ENCODE measurements around the gene PHLDA1. TPM values are rescaled to one million over a fixed set of nuclear protein-coding genes. Genes with fewer than 3 reads are reported as not detected.

The PHLDA1 gene
- polyA plus RNA-seq, 1 donor (not counting 4 experiments of a cell fraction or from before 2014, with no cell fraction given) = 144 TPM

DNA sequence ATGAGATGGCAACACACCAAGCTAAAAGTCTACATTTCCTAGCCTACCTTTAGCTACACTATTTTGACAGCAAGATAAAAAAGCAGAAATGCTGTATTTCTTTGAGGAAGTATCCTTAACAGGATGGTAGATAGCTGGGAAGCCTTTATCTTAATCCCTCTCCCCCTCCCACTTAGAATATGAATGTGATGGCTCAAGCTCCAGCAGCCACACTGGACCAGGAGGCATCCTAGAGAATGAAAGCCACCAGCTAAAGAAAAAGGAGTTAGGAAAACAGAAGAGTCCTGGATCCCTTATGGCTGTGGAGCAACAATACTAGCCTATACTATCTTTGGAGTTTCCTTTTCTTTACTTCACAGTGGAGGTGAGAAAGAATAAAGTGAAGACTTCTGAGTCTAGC lies 37.8 kb upstream of the PHLDA1 start:
- Histone ChIP-seq H3K9me3 (ENCODE audit: control insufficient read depth, low read depth, low read length) (peaks cover 2% of the 10 kb centered on the region), H3K27ac (ENCODE audit: control insufficient read depth, insufficient read depth, low read length) (no peak overlapping the region)
- dilution Hi-C loops (cut with MboI; ENCODE audit: extremely low pct_ligation_motif_present, low sequenced_read_pairs) = no loop called here

DNA sequence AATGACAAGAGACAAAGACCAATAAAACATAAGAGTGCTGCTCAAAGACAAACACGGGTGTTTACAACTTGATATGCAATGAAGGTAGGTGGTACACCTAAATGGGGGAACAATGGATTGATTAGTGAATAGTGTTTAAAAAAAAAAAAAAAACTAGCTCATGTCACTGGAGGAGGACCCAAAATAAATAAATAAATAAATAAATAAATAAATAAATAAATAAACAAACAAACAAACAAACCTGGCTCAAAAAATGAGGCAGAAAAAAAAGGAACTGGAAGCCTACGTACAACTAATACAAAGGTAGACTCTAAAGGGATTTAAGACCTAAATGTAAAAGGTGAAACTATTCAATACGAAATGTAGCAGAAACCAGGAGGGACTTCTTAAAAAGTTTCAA lies 34.3 kb upstream of the PHLDA1 start:
- peaks cover 15 to 35% of the 10 kb centered on the region in 2 experiments for H3K36me3 ChIP-seq (ENCODE audit: control insufficient read depth in 2 of 2, extremely low read depth in 1 of 2, insufficient read depth in 2 of 2, low read length in 2 of 2)

More for the DNA sequence above, 37.8 kb upstream of the PHLDA1 start:
- no peak for DNase-seq (ENCODE audit: low read depth, low spot score)
- no peak for TF ChIP-seq EZH2 (IDR thresholded peaks at IDR 0.05; ENCODE audit: low read length)
- TF ChIP-seq, protein P1, sequence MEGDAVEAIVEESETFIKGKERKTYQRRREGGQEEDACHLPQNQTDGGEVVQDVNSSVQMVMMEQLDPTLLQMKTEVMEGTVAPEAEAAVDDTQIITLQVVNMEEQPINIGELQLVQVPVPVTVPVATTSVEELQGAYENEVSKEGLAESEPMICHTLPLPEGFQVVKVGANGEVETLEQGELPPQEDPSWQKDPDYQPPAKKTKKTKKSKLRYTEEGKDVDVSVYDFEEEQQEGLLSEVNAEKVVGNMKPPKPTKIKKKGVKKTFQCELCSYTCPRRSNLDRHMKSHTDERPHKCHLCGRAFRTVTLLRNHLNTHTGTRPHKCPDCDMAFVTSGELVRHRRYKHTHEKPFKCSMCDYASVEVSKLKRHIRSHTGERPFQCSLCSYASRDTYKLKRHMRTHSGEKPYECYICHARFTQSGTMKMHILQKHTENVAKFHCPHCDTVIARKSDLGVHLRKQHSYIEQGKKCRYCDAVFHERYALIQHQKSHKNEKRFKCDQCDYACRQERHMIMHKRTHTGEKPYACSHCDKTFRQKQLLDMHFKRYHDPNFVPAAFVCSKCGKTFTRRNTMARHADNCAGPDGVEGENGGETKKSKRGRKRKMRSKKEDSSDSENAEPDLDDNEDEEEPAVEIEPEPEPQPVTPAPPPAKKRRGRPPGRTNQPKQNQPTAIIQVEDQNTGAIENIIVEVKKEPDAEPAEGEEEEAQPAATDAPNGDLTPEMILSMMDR (optimal IDR thresholded peaks at IDR 0.05 in 1 of 3, IDR thresholded peaks at IDR 0.05 in 1 of 3, conservative IDR thresholded peaks at IDR 0.05 in 1 of 3; ENCODE audit: extremely low read depth in 1 of 3, insufficient read depth in 2 of 3, low read length in 3 of 3) = no peak
- Histone ChIP-seq H3K9me1 (ENCODE audit: control insufficient read depth, extremely low read depth, insufficient read depth, low read length) (no peaks in the 10 kb centered on the region), H3K36me3 (ENCODE audit: control insufficient read depth in 2 of 2, extremely low read depth in 1 of 2, insufficient read depth in 2 of 2, low read length in 2 of 2) (peaks cover 9 to 31% of the 10 kb centered on the region in 2 experiments), H4K20me1 (ENCODE audit: control insufficient read depth, extremely low read depth, insufficient read depth, low read length) (peaks cover 2% of the 10 kb centered on the region), H3K4me1 (ENCODE audit: control insufficient read depth, extremely low read depth, insufficient read depth, low read length) (no peaks in the 10 kb centered on the region), H3K79me2 (ENCODE audit: control insufficient read depth, insufficient read depth, low read length) (peaks cover 98% of the 10 kb centered on the region), H3K27me3 (ENCODE audit: control insufficient read depth, extremely low read depth, insufficient read depth, low read length) (no peaks in the 10 kb centered on the region), H3K4me3 (ENCODE audit: control insufficient read depth in 2 of 3, extremely low read depth in 1 of 3, insufficient read depth in 2 of 3, low read depth in 1 of 3, low read length in 3 of 3) (no peak overlapping the region), H3K9ac (ENCODE audit: control insufficient read depth, extremely low read depth, insufficient read depth, low read length) (no peak overlapping the region), H2AFZ (ENCODE audit: control insufficient read depth, low read length) (no peak overlapping the region), H3K4me2 (ENCODE audit: control insufficient read depth, extremely low read depth, insufficient read depth, low read depth, low read length) (no peak overlapping the region)
- no peak for FAIRE-seq

More for the DNA sequence above, 34.3 kb upstream of the PHLDA1 start:
- H3K4me1 ChIP-seq (ENCODE audit: control insufficient read depth, extremely low read depth, insufficient read depth, low read length) = no peaks in the 10 kb centered on the region
- H4K20me1 ChIP-seq (ENCODE audit: control insufficient read depth, extremely low read depth, insufficient read depth, low read length) = peaks cover 14% of the 10 kb centered on the region
- TF ChIP-seq EZH2 (IDR thresholded peaks at IDR 0.05; ENCODE audit: low read length) = no peak
- TF ChIP-seq, protein P1 (optimal IDR thresholded peaks at IDR 0.05 in 1 of 3, IDR thresholded peaks at IDR 0.05 in 1 of 3, conservative IDR thresholded peaks at IDR 0.05 in 1 of 3; ENCODE audit: extremely low read depth in 1 of 3, insufficient read depth in 2 of 3, low read length in 3 of 3) = no peak
- H3K4me2 ChIP-seq (ENCODE audit: control insufficient read depth, extremely low read depth, insufficient read depth, low read depth, low read length) = no peak overlapping the region
- FAIRE-seq (no peak), DNase-seq (ENCODE audit: low read depth, low spot score) (no peak)
- no peak overlapping the region for H2AFZ ChIP-seq (ENCODE audit: control insufficient read depth, low read length)
- no peak overlapping the region for H3K4me3 ChIP-seq (ENCODE audit: control insufficient read depth in 2 of 3, extremely low read depth in 1 of 3, insufficient read depth in 2 of 3, low read depth in 1 of 3, low read length in 3 of 3)
- H3K9ac ChIP-seq (ENCODE audit: control insufficient read depth, extremely low read depth, insufficient read depth, low read length) = no peak overlapping the region
- dilution Hi-C loops (cut with MboI; ENCODE audit: extremely low pct_ligation_motif_present, low sequenced_read_pairs) = no loop called here
- peaks cover 96% of the 10 kb centered on the region for H3K79me2 ChIP-seq (ENCODE audit: control insufficient read depth, insufficient read depth, low read length)
- peaks cover 2% of the 10 kb centered on the region for H3K9me3 ChIP-seq (ENCODE audit: control insufficient read depth, low read depth, low read length)
- no peak overlapping the region for H3K27ac ChIP-seq (ENCODE audit: control insufficient read depth, insufficient read depth, low read length)
- H3K27me3 ChIP-seq (ENCODE audit: control insufficient read depth, extremely low read depth, insufficient read depth, low read length) = no peaks in the 10 kb centered on the region
- no peaks in the 10 kb centered on the region for H3K9me1 ChIP-seq (ENCODE audit: control insufficient read depth, extremely low read depth, insufficient read depth, low read length)

All from keratinocyte (primary cell).